AG04450 (cell line): Measurements from ENCODE around the gene SORCS3. TPM values are rescaled to one million over a fixed set of nuclear protein-coding genes. Genes with fewer than 3 reads are reported as not detected.

ENCODE experiments used
- CTCF ChIA-PET: fragments of 300-600, 350-600 bp; formaldehyde crosslinking; extraction: SDS; loops from one replicate; lab custom pipeline; 2022; ENCODE audit warnings: antibody characterized with exemption, inconsistent platforms; lab: Charles Lee
- POLR2A ChIA-PET: fragments of 350-600 bp; formaldehyde crosslinking; extraction: SDS; loops from one replicate; lab custom pipeline; 2021; ENCODE audit warnings: antibody characterized with exemption, inconsistent platforms; lab: Yijun Ruan, JAX
- DNase-seq: peaks from one replicate; pipeline ENCODE4 v3.0.0-alpha.2; 2011; ENCODE audit warnings: low read depth, low spot score
- H3K27ac ChIP-seq: one replicate; pipeline ENCODE4 v1.5.1; 2012; ENCODE audit warnings: low read depth, low read length, control low read depth
- H3K27me3 ChIP-seq: one replicate; pipeline ENCODE4 v1.6.0; 2012; ENCODE audit warnings: low read length; ENCODE audit not compliant: control insufficient read depth, insufficient read depth
- H3K4me3 ChIP-seq: 2 replicates; pipeline ENCODE4 v1.5.1; 2011; ENCODE audit warnings: mild to moderate bottlenecking, low read depth, low read length, control low read depth
- H3K9me3 ChIP-seq: 2 replicates; pipeline ENCODE4 v1.5.1; 2012; ENCODE audit warnings: low read length; ENCODE audit not compliant: control insufficient read depth, insufficient read depth
- polyA plus RNA-seq: library from polyadenylated mRNA; depleted of rRNA; stranded (reverse); fragments of >200 nt; gene quantifications from 2 replicates; pipeline ENCODE4 v1.2.3, GENCODE V29; 2011
- TF ChIP-seq, protein P1 (sequence below): IDR thresholded peaks from 2 replicates; pipeline ENCODE4 v1.5.1; 2011; ENCODE audit warnings: low read depth, low read length, control low read depth, inconsistent platforms

The SORCS3 gene
- polyA plus RNA-seq, 1 experiment, result not detected

- no peaks in the 10 kb centered on the region for H3K27me3 ChIP-seq
- H3K4me3 ChIP-seq, result no peak overlapping the region
- ChIA-PET POLR2A (no interaction called here), CTCF (no interaction called here)
- no peak overlapping the region for H3K27ac ChIP-seq
- H3K9me3 ChIP-seq, result no peaks in the 10 kb centered on the region
- DNase-seq, result no peak
- TF ChIP-seq, protein P1, sequence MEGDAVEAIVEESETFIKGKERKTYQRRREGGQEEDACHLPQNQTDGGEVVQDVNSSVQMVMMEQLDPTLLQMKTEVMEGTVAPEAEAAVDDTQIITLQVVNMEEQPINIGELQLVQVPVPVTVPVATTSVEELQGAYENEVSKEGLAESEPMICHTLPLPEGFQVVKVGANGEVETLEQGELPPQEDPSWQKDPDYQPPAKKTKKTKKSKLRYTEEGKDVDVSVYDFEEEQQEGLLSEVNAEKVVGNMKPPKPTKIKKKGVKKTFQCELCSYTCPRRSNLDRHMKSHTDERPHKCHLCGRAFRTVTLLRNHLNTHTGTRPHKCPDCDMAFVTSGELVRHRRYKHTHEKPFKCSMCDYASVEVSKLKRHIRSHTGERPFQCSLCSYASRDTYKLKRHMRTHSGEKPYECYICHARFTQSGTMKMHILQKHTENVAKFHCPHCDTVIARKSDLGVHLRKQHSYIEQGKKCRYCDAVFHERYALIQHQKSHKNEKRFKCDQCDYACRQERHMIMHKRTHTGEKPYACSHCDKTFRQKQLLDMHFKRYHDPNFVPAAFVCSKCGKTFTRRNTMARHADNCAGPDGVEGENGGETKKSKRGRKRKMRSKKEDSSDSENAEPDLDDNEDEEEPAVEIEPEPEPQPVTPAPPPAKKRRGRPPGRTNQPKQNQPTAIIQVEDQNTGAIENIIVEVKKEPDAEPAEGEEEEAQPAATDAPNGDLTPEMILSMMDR, result no peak
Measured at GRCh38 chr10:104678658-104679057, 37.6 kb downstream of the SORCS3 start.

DNA sequence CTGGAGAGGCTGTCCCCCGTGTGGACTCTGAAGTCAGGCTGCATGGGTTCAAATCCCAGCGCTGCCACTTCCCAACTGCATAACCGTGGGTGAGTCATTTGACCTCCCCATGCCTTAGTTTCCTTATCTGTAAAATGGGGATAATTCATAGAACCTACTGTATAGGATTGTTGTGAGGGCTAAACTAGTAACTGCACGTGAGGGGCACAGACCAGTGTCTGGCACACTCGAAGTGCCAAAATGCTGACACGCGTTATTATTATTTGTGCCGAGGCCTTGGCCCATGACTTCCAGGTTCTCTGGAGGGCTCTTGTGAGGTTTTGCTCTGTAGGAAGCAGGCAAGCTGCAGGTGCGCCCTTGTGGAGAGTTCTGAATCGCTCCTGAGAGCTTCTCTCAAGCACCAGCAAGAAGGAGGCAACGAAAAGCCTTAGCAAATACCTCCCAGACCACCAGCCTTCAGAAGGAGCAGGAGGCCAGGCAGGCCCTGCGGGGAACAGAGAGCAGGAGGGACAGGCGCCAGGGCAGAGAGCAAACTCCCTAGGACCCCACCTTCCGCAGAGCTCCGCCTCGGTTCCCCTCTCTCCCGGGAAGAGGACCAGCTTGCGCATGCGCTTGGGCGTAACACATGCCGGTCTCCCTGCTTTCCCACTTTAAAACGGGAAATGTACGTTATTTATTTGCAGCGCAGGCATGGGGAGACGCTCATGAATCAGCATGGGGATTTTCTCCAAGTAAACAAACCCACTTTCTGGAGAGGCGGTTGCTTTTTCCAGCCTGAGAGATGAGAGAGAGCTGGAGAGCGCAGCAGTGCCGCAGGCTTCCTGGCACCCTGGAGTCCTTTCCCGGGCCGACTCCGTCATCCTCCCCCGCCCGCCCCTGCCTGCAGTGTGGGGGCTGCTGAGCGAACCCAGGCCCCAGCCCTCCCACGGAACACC lies 39.6 kb downstream of the SORCS3 start:
- CTCF ChIA-PET, result no interaction called here
- Histone ChIP-seq H3K27me3 (no peaks in the 10 kb centered on the region), H3K4me3 (no peak overlapping the region), H3K27ac (no peak overlapping the region), H3K9me3 (no peaks in the 10 kb centered on the region)
- TF ChIP-seq, protein P1, result no peak
- DNase-seq, result no peak
- POLR2A ChIA-PET, result no interaction called here

DNA sequence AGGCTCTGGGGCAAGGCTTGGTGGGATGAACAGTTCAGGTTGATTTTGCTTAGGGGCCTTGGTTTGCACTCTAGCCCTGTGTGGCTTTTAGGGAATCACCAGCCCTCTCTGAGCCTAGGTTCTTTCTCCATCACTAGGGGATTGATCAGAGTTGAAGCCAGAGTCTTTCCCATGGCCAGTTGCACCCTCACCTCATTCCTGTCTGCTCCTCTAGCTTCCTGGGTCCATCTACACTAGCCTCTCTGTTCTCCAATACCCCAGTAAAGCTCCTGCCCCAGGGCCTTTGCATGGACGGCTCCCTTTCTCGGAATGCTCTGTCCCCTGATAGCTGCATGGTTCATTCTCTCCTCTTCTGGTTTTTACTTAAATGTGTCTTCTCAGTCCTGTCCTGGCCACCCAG lies 40.4 kb downstream of the SORCS3 start:
- Histone ChIP-seq H3K9me3 (no peaks in the 10 kb centered on the region), H3K27me3 (no peaks in the 10 kb centered on the region), H3K4me3 (no peak overlapping the region), H3K27ac (no peak overlapping the region)
- CTCF ChIA-PET, result no interaction called here
- TF ChIP-seq, protein P1, result no peak
- no peak for DNase-seq
- POLR2A ChIA-PET, result no interaction called here

DNA sequence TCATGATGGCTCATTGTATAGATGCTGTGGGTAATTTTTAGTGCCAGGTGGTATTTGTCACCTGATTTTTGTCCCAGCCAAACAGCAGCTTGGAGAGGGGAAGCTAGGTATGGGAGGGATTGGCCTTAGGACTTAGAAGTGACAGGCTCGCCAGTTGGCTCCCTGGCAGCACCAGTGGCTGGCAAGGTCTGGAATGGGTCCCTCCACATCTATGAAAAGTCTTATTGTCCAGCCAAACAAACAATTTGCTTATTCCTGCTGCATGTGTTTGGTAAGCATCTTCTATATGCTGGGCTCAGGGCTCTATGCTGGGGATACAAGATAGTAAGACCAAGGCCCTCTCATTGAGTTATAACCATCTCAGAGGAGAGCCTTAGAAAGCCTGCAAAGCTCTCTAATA lies 42.5 kb downstream of the SORCS3 start:
- POLR2A ChIA-PET, result no interaction called here
- no peak for DNase-seq

DNA sequence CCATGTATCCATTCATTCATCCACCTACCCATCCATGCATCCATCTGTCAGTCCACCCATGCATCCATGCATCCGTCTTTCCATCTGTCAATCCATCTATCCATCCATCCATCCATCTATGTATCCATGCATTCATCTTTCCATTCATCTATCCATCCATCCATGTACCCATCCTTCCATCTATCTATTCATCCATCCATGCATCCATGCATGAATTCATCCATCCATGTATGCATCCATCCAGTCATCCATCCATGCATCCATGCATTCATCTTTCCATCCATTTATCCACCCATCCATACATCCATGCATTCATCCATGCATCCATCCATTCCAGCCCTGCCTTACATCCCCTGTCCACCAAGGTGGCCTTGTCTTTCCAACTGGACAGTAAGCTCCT lies 45.7 kb downstream of the SORCS3 start:
- CTCF ChIA-PET, result no interaction called here
- Histone ChIP-seq H3K9me3 (no peaks in the 10 kb centered on the region; the same call in 1 of the 2 replicates), H3K27me3 (no peaks in the 10 kb centered on the region), H3K4me3 (no peak overlapping the region), H3K27ac (no peak overlapping the region)
- no peak for DNase-seq
- TF ChIP-seq, protein P1, result no peak
- POLR2A ChIA-PET, result no interaction called here

More for the DNA sequence above, 42.5 kb downstream of the SORCS3 start:
- Histone ChIP-seq H3K27me3 (no peaks in the 10 kb centered on the region), H3K9me3 (no peaks in the 10 kb centered on the region; the same call in 1 of the 2 replicates), H3K4me3 (no peak overlapping the region), H3K27ac (no peak overlapping the region)
- TF ChIP-seq, protein P1, result no peak
- CTCF ChIA-PET, result no interaction called here
